Neural progenitor cell (in vitro differentiated cells): ENCODE results near the gene PCDHGB1.

Experiments
- EZH2 ChIP-seq: fragments of 200-600 bp; sonication (generic); IDR thresholded peaks from 2 replicates; pipeline ENCODE4 v1.6.1; 2017; ENCODE audit warnings: antibody characterized with exemption, mild to moderate bottlenecking, moderate library complexity
- TF ChIP-seq, protein P1 (sequence below): fragments of 200-600 bp; sonication (generic); IDR thresholded peaks from 2 replicates; pipeline ENCODE4 v1.5.1; 2017; ENCODE audit warnings: antibody characterized with exemption, mild to moderate bottlenecking

DNA sequence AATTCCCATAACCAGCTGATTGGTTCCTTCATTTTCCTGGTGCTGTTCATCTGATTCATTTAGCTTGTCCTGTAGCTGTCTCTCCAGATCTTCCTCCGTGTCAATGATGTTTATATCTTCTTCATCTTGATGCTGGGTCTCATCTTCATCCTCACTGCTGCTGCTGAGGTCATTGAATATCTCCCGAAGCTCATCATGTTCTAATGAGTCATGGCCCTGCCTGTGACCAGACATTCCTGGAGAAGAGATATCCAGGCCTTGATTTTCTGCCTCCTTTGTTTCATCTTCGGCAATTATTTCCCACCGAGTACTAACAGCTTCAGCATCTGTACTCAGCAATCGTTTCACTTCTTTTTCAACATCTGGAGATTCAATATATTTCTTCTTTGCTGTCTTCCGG is 30.7 kb upstream of the PCDHGB1 start:
- TF ChIP-seq EZH2, result no peak
- TF ChIP-seq, protein P1, sequence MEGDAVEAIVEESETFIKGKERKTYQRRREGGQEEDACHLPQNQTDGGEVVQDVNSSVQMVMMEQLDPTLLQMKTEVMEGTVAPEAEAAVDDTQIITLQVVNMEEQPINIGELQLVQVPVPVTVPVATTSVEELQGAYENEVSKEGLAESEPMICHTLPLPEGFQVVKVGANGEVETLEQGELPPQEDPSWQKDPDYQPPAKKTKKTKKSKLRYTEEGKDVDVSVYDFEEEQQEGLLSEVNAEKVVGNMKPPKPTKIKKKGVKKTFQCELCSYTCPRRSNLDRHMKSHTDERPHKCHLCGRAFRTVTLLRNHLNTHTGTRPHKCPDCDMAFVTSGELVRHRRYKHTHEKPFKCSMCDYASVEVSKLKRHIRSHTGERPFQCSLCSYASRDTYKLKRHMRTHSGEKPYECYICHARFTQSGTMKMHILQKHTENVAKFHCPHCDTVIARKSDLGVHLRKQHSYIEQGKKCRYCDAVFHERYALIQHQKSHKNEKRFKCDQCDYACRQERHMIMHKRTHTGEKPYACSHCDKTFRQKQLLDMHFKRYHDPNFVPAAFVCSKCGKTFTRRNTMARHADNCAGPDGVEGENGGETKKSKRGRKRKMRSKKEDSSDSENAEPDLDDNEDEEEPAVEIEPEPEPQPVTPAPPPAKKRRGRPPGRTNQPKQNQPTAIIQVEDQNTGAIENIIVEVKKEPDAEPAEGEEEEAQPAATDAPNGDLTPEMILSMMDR, result no peak
